HG03095 (cell line): ENCODE measurements around the gene SERPINB13.
A peak's percentile ranks its signal among the peaks of the same experiment; 100 is the strongest.
"Not testable (repeated sequence)": the region's sequence is repeated elsewhere in the genome, so short reads cannot be mapped to it uniquely, and the experiment has no call there.

Source experiments
- ATAC-seq: cut with Tn5 transposase; IDR thresholded peaks from one replicate; pipeline ENCODE4 v1.9.1; 2021; ENCODE audit warnings: moderate library complexity; ENCODE audit not compliant: unreplicated experiment

The SERPINB13 gene

GRCh38 chr18:63588909-63589308, 1.8 kb downstream of the SERPINB13 start:
- no peak for ATAC-seq

- no peak for ATAC-seq
Measured at GRCh38 chr18:63590373-63590772, 3.2 kb downstream of the SERPINB13 start.

GRCh38 chr18:63590966-63591695, 4.0 kb downstream of the SERPINB13 start:
- no peak for ATAC-seq

GRCh38 chr18:63591725-63592124, 4.6 kb downstream of the SERPINB13 start:
- ATAC-seq, result no peak

GRCh38 chr18:63592471-63592870, 5.3 kb downstream of the SERPINB13 start:
- ATAC-seq, result no peak

- no peak for ATAC-seq
Measured at GRCh38 chr18:63596964-63597363, 9.8 kb downstream of the SERPINB13 start.

GRCh38 chr18:63603355-63603754, 16.2 kb downstream of the SERPINB13 start:
- no peak for ATAC-seq

- peak; percentile 98 for ATAC-seq
Measured at GRCh38 chr18:63603772-63604171, 16.6 kb downstream of the SERPINB13 start.

GRCh38 chr18:63604791-63605567, 17.8 kb downstream of the SERPINB13 start:
- ATAC-seq, result no peak

GRCh38 chr18:63606526-63606925, 19.4 kb downstream of the SERPINB13 start:
- no peak for ATAC-seq

- no peak for ATAC-seq
Measured at GRCh38 chr18:63613420-63613819, 26.3 kb downstream of the SERPINB13 start.

GRCh38 chr18:63617049-63617914, 30.1 kb downstream of the SERPINB13 start:
- peak; percentile 76 for ATAC-seq

- no peak for ATAC-seq
Measured at GRCh38 chr18:63617915-63618234, 30.7 kb downstream of the SERPINB13 start.

GRCh38 chr18:63619661-63620060, 32.5 kb downstream of the SERPINB13 start:
- ATAC-seq, result no peak

- ATAC-seq, result no peak
Measured at GRCh38 chr18:63624863-63625262, 37.7 kb downstream of the SERPINB13 start.

GRCh38 chr18:63626431-63626830, 39.3 kb downstream of the SERPINB13 start:
- no peak for ATAC-seq

- ATAC-seq, result no peak
Measured at GRCh38 chr18:63627819-63628218, 40.7 kb downstream of the SERPINB13 start.

- no peak for ATAC-seq
Measured at GRCh38 chr18:63637703-63638102, 50.6 kb downstream of the SERPINB13 start.

- ATAC-seq, result not testable (repeated sequence)
Measured at GRCh38 chr18:63641157-63641680, 54.1 kb downstream of the SERPINB13 start.

- not testable (repeated sequence) for ATAC-seq
Measured at GRCh38 chr18:63642668-63643356, 55.7 kb downstream of the SERPINB13 start.

- not testable (repeated sequence) for ATAC-seq
Measured at GRCh38 chr18:63644142-63644541, 57.0 kb downstream of the SERPINB13 start, which contains the start of gene SERPINB4. SERPINB4 (minus strand) TSS chr18:63644256; CDS start chr18:63643577, 679 bp downstream.
